ENCODE data around the gene LRRC75B.
"Not testable (repeated sequence)": the region's sequence is repeated elsewhere in the genome, so short reads cannot be mapped to it uniquely, and the experiment has no call there.

DNA sequence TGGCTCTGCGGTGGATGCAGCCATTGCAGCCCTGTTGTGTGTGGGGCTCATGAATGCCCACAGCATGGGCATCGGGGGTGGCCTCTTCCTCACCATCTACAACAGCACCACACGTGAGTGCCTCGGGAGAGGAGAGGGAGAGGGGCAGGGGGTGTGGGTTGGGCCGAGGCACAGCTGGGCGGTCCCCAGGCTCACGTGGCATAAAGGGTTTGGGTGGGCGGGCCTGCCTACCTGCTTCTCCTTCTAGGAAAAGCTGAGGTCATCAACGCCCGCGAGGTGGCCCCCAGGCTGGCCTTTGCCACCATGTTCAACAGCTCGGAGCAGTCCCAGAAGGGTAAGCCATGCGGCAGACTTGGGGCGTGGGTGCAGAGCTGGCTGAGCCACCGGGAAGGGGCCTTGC, 21.9 kb upstream of the LRRC75B start:
- TF ChIP-seq CTCF, POLR2A (IDR thresholded peaks at IDR 0.05): not testable (repeated sequence)

Measured in testis (tissue), 2 donors.